Measurements from ENCODE around the gene CDC5L. TPM values are rescaled to one million over a fixed set of nuclear protein-coding genes. Genes with fewer than 3 reads are reported as not detected.

Gene CDC5L
- polyA plus RNA-seq, 1 of the 3 experiments (the other 2 are of a cell fraction): 6.0 TPM

- Histone ChIP-seq H3F3A (replicated peaks; ENCODE audit: insufficient read depth) (no peaks in the 10 kb centered on the region), H3K27me3 (ENCODE audit: insufficient read depth) (no peaks in the 10 kb centered on the region), H3K9ac (no peak overlapping the region), H3K9me2 (no peaks in the 10 kb centered on the region), H3K79me2 (ENCODE audit: insufficient read depth) (no peaks in the 10 kb centered on the region), H3K4me2 (no peak overlapping the region), H4K20me1 (ENCODE audit: insufficient read depth) (no peaks in the 10 kb centered on the region), H3K4me3 (ENCODE audit: low read depth in 2 of 2, low read length in 1 of 2) (no peak overlapping the region), H3K36me3 (replicated peaks in 1 of 2; ENCODE audit: control insufficient read depth in 1 of 2, insufficient read depth in 2 of 2, low read length in 1 of 2) (no peaks in the 10 kb centered on the region), H3K27ac (ENCODE audit: low read depth in 2 of 2, low read length in 1 of 2) (no peak overlapping the region), H3K9me3 (no peaks in the 10 kb centered on the region), H2AFZ (ENCODE audit: low read depth) (no peak overlapping the region), H3K4me1 (ENCODE audit: control insufficient read depth in 1 of 2, insufficient read depth in 2 of 2, low read depth in 1 of 2, low read length in 1 of 2) (peaks cover 0 to 5% of the 10 kb centered on the region in 2 experiments; a peak in 2 of 4 replicates)
- ChIA-PET POLR2A (no interaction called here), CTCF (interaction anchor here (0.9 kb wide), 1 partner anchor 69 kb away, joined by 3 read pairs; the partner anchor contains the start of gene AARS2)
- DNase-seq: no peak
- TF ChIP-seq EP300 (IDR thresholded peaks at IDR 0.05; ENCODE audit: borderline replicate concordance in 1 of 2, low read depth in 1 of 2, low read length in 1 of 2): no peak
- no peak for TF ChIP-seq ZBTB33 (IDR thresholded peaks at IDR 0.05; ENCODE audit: borderline replicate concordance, low read depth)
- TF ChIP-seq TAF1 (IDR thresholded peaks at IDR 0.05; ENCODE audit: borderline replicate concordance, low read depth, low read length): no peak
- no peak for TF ChIP-seq GABPA (IDR thresholded peaks at IDR 0.05; ENCODE audit: low read depth)
- no peak for TF ChIP-seq FOXJ3 (CRISPR knock-in tag; IDR thresholded peaks at IDR 0.05)
- no peak for TF ChIP-seq RCOR1 (IDR thresholded peaks at IDR 0.05; ENCODE audit: low read length)
- TF ChIP-seq JUND (IDR thresholded peaks at IDR 0.05): no peak
- TF ChIP-seq RXRA (IDR thresholded peaks at IDR 0.05; ENCODE audit: borderline replicate concordance, low read depth): no peak
- no peak for TF ChIP-seq NFIC (IDR thresholded peaks at IDR 0.05; ENCODE audit: borderline replicate concordance)
- TF ChIP-seq USF1 (IDR thresholded peaks at IDR 0.05; ENCODE audit: borderline replicate concordance, low read depth): no peak
- TF ChIP-seq IRF3 (IDR thresholded peaks at IDR 0.05; ENCODE audit: low read depth, low read length): no peak
- TF ChIP-seq USF2 (IDR thresholded peaks at IDR 0.05; ENCODE audit: borderline replicate concordance, low read depth, low read length): no peak
- no peak for TF ChIP-seq ELF1 (IDR thresholded peaks at IDR 0.05)
- TF ChIP-seq PBX3 (IDR thresholded peaks at IDR 0.05): no peak
- TF ChIP-seq CHD2 (IDR thresholded peaks at IDR 0.05; ENCODE audit: low read length, partially characterized antibody): no peak
- TF ChIP-seq YY1 (IDR thresholded peaks at IDR 0.05; ENCODE audit: low read depth): no peak
- TF ChIP-seq TCF12 (IDR thresholded peaks at IDR 0.05): no peak
- TF ChIP-seq SMC3 (IDR thresholded peaks at IDR 0.05; ENCODE audit: low read depth, low read length): no peak
- TF ChIP-seq RAD21 (IDR thresholded peaks at IDR 0.05; ENCODE audit: low read length): no peak
- 83% methylated on average over 2 of the region's 2 CpGs for WGBS (ENCODE audit: low lambda C conversion rate)
These were observed 5.8 kb upstream of the CDC5L start for GRCh38 chr6:44381739-44382138.

All from SK-N-SH (cell line).